Fibroblast of the aortic adventitia (primary cell): ENCODE measurements around the gene MROH2A. TPM values are rescaled to one million over a fixed set of nuclear protein-coding genes. Genes with fewer than 3 reads are reported as not detected.
"Not testable (repeated sequence)": the region's sequence is repeated elsewhere in the genome, so short reads cannot be mapped to it uniquely, and the experiment has no call there.

Experiments
- DNase-seq: peaks from one replicate; pipeline ENCODE4 v3.0.0-alpha.2; 2010; ENCODE audit warnings: low read depth
- H3K4me3 ChIP-seq: 2 replicates; pipeline ENCODE4 v1.5.1; 2011; ENCODE audit warnings: low read depth, mild to moderate bottlenecking, control low read depth, low read length, moderate library complexity
- CTCF ChIP-seq: IDR thresholded peaks from 2 replicates; pipeline ENCODE4 v1.5.1; 2011; ENCODE audit warnings: mild to moderate bottlenecking, low read length, control low read depth, inconsistent platforms; ENCODE audit not compliant: insufficient read depth
- total RNA-seq: library from RNA; depleted of rRNA; stranded (reverse); fragments of >200 nt; gene quantifications from 2 replicates; pipeline ENCODE4 v1.2.3, GENCODE V29; 2012; ENCODE audit warnings: low replicate concordance

The MROH2A gene
- total RNA-seq, 1 donor = under 0.01 TPM

GRCh38 chr2:233865838-233866237, 87.7 kb downstream of the MROH2A start:
- no peak for DNase-seq
- H3K4me3 ChIP-seq = no peak overlapping the region
- TF ChIP-seq CTCF = no peak

DNA sequence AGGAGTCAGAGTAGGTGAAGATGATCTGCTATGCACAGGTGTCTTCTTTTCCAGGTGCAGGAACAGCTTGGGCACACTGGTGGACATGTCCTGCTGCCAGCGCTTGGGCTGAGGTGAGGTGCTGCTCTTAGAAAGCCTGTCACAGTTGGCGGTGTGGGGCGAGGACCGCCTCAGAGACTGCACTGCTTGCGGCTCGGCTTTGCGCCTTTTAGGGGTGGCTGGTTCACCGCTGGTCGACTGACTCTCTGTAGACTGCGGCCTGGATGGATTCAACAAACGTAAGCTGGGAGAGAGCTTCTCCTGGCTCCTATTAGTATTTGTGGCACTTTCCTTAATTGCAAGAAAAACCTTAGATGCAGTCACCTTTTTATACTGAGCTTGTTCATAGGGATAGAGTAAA, 88.3 kb downstream of the MROH2A start:
- no peak for TF ChIP-seq CTCF
- DNase-seq = no peak

DNA sequence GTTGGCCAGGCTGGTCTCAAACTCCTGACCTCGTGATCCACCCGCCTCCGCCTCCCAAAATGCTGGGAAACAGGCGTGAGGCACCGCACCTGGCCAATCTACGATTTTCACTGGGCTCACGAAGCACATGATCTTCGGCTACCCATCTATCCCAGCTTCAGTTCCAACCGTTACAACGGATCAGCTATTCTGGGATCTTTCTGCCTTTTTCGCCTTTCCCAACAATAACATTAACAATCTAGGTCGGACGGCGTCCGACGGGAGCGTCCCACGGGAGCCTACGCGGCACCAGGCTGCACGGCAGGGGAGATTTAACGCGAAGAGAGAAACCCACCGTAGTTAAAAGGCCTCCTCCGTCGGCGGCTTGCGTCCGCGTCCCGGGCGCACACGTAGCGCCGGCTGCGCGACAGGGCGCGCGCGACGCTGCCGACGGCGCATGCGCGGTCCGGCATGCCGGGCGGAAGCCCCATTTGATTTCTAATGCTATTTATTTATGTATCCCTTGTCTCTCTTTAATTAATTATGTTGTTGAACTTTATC, 89.9 kb downstream of the MROH2A start, which contains the start of gene MSL3B:
TSS of gene MSL3B (minus strand) at position 394 of the 540 bp plus-strand sequence.
- peak; percentile 52 for DNase-seq
- peak within 1 kb of the TSS; percentile 76 for H3K4me3 ChIP-seq
- TF ChIP-seq CTCF = no peak

More for the DNA sequence above, 88.3 kb downstream of the MROH2A start:
- H3K4me3 ChIP-seq = no peak overlapping the region

GRCh38 chr2:233871432-233871831, 93.3 kb downstream of the MROH2A start:
- DNase-seq = no peak
- TF ChIP-seq CTCF = no peak
- no peak overlapping the region for H3K4me3 ChIP-seq

- DNase-seq, H3K4me3 ChIP-seq: not testable (repeated sequence)
Observed at GRCh38 chr2:233872125-233872524, 94.0 kb downstream of the MROH2A start.

GRCh38 chr2:233882353-233882752, 104.2 kb downstream of the MROH2A start:
- no peak for TF ChIP-seq CTCF
- DNase-seq = no peak

More at GRCh38 chr2:233882353-233882752, 104.2 kb downstream of the MROH2A start:
- no peak overlapping the region for H3K4me3 ChIP-seq

Other genes starting within 250 kb of the MROH2A start
- 40.2 and 75.5 TPM in 2 replicates for gene USP40, start 211.5 kb upstream of the MROH2A start, total RNA-seq
- gene UGT1A8, start 160.7 kb upstream of the MROH2A start, total RNA-seq = 0.09 TPM in 1 of 2 replicates, not detected in the other
- 0.41 TPM in 1 of 2 replicates, not detected in the other for gene UGT1A10, start 141.9 kb upstream of the MROH2A start, total RNA-seq
- not detected in 2 replicates for gene UGT1A9, start 106.4 kb upstream of the MROH2A start, total RNA-seq
- not detected in 2 replicates for gene UGT1A7, start 96.4 kb upstream of the MROH2A start, total RNA-seq
- 0.09 TPM in 1 of 2 replicates, not detected in the other for gene UGT1A6, start 85.4 kb upstream of the MROH2A start, total RNA-seq
- gene UGT1A5, start 65.4 kb upstream of the MROH2A start, total RNA-seq = not detected in 2 replicates
- gene UGT1A4, start 59.6 kb upstream of the MROH2A start, total RNA-seq = not detected in 2 replicates
- gene UGT1A3, start 49.3 kb upstream of the MROH2A start, total RNA-seq = not detected in 2 replicates
- gene UGT1A1, start 18.1 kb upstream of the MROH2A start, total RNA-seq = not detected in 2 replicates
- 1.1 and 34.9 TPM in 2 replicates for gene HJURP, start 76.2 kb downstream of the MROH2A start, total RNA-seq
- gene TRPM8, start 139.0 kb downstream of the MROH2A start, total RNA-seq = 0.63 TPM in 1 of 2 replicates, not detected in the other